GM18505 (cell line): ENCODE measurements around the gene LRRC75A.
"Not testable (repeated sequence)": the region's sequence is repeated elsewhere in the genome, so short reads cannot be mapped to it uniquely, and the experiment has no call there.

ENCODE experiments used
- ATAC-seq: cut with Tn5 transposase; IDR thresholded peaks from one replicate; pipeline ENCODE4 v1.9.1; 2021; ENCODE audit not compliant: unreplicated experiment
- POLR2A ChIP-seq: IDR thresholded peaks from 4 replicates; pipeline ENCODE4 v1.6.1; 2011; ENCODE audit warnings: borderline replicate concordance; ENCODE audit not compliant: insufficient read depth, insufficient read length; ENCODE audit errors: extremely low read depth

Gene LRRC75A, protein sequence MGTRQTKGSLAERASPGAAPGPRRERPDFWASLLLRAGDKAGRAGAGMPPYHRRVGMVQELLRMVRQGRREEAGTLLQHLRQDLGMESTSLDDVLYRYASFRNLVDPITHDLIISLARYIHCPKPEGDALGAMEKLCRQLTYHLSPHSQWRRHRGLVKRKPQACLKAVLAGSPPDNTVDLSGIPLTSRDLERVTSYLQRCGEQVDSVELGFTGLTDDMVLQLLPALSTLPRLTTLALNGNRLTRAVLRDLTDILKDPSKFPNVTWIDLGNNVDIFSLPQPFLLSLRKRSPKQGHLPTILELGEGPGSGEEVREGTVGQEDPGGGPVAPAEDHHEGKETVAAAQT

GRCh38 chr17:16491703-16492612, at the start of gene LRRC75A:
Gene LRRC75A (minus strand): TSS chr17:16492193. CDS start chr17:16491990, 203 bp downstream.
- no peak for TF ChIP-seq POLR2A
- peak; percentile 40 for ATAC-seq

DNA sequence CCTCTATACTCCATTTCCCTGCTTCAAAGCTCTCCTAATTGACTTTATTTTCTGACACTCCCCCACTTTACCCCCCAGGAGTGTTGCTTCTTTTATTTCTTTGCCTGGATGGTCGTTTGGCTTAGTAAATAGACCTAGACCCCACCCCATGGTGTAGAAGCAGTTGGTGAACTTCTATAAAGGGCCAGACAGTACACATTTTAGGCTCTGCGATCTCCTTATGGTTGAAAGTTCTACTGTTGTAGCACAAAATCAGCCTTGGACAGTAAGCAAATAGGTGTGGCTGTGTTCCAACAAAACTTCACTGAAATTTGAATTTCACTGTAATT, 45.1 kb upstream of the LRRC75A start:
- no peak for ATAC-seq
- no peak for TF ChIP-seq POLR2A

DNA sequence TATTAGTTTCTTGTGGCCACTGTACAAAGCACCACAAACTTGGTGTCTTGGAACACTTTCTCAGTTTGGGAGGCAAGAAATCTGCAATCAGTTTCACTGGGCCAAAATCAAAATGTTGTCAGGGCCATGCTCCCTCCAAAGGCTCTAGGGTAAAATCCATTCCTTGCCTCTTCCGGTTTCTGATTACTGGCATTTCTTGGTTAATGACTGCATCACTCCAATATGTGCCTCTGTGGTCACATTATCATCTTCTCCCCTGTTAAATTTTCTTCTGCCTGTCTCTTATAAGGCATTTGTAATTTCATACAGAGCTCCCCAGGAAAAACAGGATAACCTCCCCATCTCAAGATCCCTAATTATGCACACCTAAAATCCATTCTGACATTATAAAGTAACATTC, 42.2 kb upstream of the LRRC75A start:
- no peak for TF ChIP-seq POLR2A
- ATAC-seq = no peak

DNA sequence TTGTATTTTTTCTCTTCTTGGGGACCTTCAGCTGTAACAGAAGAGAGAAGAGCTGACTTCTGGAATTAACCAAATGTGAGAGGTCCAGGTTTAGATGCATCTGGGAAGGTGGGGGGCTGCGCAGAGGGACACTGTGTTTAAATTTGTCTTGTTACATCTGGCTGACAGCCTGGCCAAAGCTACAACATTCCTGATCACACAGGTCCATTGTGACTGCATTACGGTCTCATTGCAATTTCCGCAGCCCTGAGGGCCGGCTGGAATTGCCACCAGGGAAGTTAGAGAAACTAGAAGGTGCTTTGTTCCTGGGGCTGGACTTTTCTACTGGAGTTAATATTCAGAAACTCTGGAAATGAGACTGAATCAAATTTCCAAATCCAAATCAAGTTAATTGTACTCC, 37.9 kb upstream of the LRRC75A start:
- ATAC-seq = no peak
- no peak for TF ChIP-seq POLR2A

GRCh38 chr17:16527298-16527697, 35.3 kb upstream of the LRRC75A start:
- ATAC-seq = no peak
- TF ChIP-seq POLR2A = no peak

GRCh38 chr17:16525556-16525955, 33.6 kb upstream of the LRRC75A start:
- ATAC-seq = not testable (repeated sequence)

- no peak for ATAC-seq
- no peak for TF ChIP-seq POLR2A
Observed at GRCh38 chr17:16521070-16521727, 29.2 kb upstream of the LRRC75A start.

DNA sequence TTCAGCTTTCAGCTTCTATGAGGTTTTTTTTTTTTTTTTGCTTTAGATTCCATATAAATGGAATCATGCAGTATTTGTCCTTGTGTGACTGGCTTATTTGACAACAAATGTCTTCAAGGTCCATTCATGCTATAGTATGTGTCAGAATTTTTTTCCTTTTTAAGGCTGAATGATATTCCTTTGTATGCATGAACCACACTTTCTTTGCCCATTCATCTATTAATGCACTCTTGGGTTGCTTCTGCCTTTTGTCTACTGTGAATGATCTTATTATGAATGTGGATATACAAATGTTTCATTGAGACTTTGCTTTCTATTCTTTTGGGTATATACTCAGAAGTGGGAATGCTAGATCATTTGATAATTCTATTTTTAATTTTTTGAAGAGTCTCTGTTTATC, 27.0 kb upstream of the LRRC75A start:
- ATAC-seq = no peak
- no peak for TF ChIP-seq POLR2A

GRCh38 chr17:16517477-16517876, 25.5 kb upstream of the LRRC75A start:
- no peak for TF ChIP-seq POLR2A
- no peak for ATAC-seq

DNA sequence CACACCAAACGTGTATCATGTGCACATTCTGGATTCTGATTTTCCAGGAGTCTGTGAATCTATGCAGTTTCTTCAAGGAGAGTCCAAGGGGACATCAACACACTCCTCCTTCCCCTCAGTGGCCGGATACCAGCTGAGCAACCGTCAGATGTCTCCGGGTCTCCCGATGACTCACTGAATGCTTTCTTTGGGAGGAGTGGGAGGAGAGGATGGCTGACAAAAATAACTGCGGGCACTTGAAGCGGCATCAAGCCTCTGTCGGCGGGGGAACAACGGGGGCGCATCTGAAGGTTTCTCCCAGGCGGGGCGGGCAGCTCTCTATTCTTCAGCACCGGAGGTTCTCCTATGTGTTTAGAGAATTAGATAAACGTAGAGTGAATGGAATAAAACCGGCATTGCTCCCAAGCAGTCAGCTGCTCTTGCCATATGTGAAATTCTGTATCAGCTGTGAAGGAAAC, 24.6 kb upstream of the LRRC75A start:
- ATAC-seq = no peak
- TF ChIP-seq POLR2A = no peak

- no peak for ATAC-seq
Observed at GRCh38 chr17:16515933-16516332, 23.9 kb upstream of the LRRC75A start.

GRCh38 chr17:16513873-16514272, 21.9 kb upstream of the LRRC75A start:
- TF ChIP-seq POLR2A = no peak
- no peak for ATAC-seq

More at GRCh38 chr17:16515933-16516332, 23.9 kb upstream of the LRRC75A start:
- TF ChIP-seq POLR2A = no peak

DNA sequence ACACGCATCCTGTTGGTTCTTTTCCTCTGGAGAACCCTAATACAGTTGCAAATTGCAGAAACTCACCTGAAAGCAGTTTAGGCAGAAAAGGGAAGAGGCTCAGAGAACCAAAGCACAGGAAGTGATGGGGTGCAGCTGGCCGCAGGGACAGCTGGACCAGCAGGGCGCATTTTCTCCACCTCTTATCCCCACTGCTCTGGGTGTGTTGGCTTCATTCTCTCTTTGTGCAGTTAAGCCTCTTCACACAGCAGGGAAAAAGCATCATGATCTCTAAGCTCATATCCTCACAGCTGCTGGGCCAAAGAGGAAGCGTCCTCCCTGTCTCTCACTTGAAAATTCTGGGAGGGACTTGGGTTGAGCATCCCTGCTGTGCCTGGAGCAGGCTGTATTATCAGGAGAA, 20.0 kb upstream of the LRRC75A start:
- no peak for ATAC-seq

More for the DNA sequence above, 20.0 kb upstream of the LRRC75A start:
- no peak for TF ChIP-seq POLR2A
